HepG2 (cell line): Measurements from ENCODE around the gene SHC1. TPM values are rescaled to one million over a fixed set of nuclear protein-coding genes. Genes with fewer than 3 reads are reported as not detected.
A peak's percentile ranks its signal among the peaks of the same experiment; 100 is the strongest.

ENCODE experiments used
- HMGA1 ChIP-seq: sonication (generic); formaldehyde crosslinking; conservative IDR thresholded peaks from 2 replicates; pipeline ENCODE4 v1.4.0; 2020; ENCODE audit warnings: missing genetic modification reagents
- HOXD1 ChIP-seq: sonication (generic); formaldehyde crosslinking; IDR thresholded peaks from 2 replicates; pipeline ENCODE4 v1.5.0; 2020; ENCODE audit warnings: missing genetic modification reagents
- IRF1 ChIP-seq: sonication (generic); formaldehyde crosslinking; IDR thresholded peaks from 2 replicates; pipeline ENCODE4 v1.4.0; 2020; ENCODE audit warnings: low read depth, mild to moderate bottlenecking, missing genetic modification reagents
- POLR2AphosphoS5 ChIP-seq: IDR thresholded peaks from 2 replicates; pipeline ENCODE4 v1.6.1; 2012; ENCODE audit warnings: low read depth, low read length
- RELA ChIP-seq: sonication (generic); formaldehyde crosslinking; IDR thresholded peaks from 2 replicates; pipeline ENCODE4 v1.4.0; 2020; ENCODE audit warnings: missing genetic modification reagents
- RFXAP ChIP-seq: sonication (generic); formaldehyde crosslinking; IDR thresholded peaks from 2 replicates; pipeline ENCODE4 v1.4.0; 2020; ENCODE audit warnings: missing genetic modification reagents, borderline replicate concordance
- SRSF1 ChIP-seq: fragments of 200-400 bp; formaldehyde crosslinking; optimal IDR thresholded peaks from 2 replicates; pipeline ENCODE3; 2017; ENCODE audit warnings: mild to moderate bottlenecking, low read depth, low read length, moderate library complexity
- SRSF9 ChIP-seq: fragments of 200-400 bp; formaldehyde crosslinking; IDR thresholded peaks from 2 replicates; pipeline ENCODE4 v1.6.1; 2018; ENCODE audit warnings: borderline replicate concordance, mild to moderate bottlenecking, low read depth, low read length; ENCODE audit not compliant: insufficient read depth, poor library complexity, severe bottlenecking
- ZBTB21 ChIP-seq: sonication (generic); formaldehyde crosslinking; IDR thresholded peaks from 2 replicates; pipeline ENCODE4 v1.4.0; 2020; ENCODE audit warnings: missing genetic modification reagents
- ZBTB7B ChIP-seq: sonication (generic); formaldehyde crosslinking; IDR thresholded peaks from 2 replicates; pipeline ENCODE4 v1.4.0; 2020; ENCODE audit warnings: missing genetic modification reagents
- ZC3H13 ChIP-seq: sonication (generic); formaldehyde crosslinking; IDR thresholded peaks from 2 replicates; pipeline ENCODE4 v1.8.1; 2023; ENCODE audit warnings: mild to moderate bottlenecking, missing genetic modification reagents, moderate library complexity
- ZGPAT ChIP-seq: IDR thresholded peaks from 2 replicates; pipeline ENCODE4 v1.6.1; 2016; ENCODE audit warnings: mild to moderate bottlenecking
- ZNF260 ChIP-seq: sonication (generic); formaldehyde crosslinking; IDR thresholded peaks from 2 replicates; pipeline ENCODE4 v1.4.0; 2020; ENCODE audit warnings: missing genetic modification reagents, low read depth, mild to moderate bottlenecking, borderline replicate concordance
- ZNF318 ChIP-seq: sonication (generic); formaldehyde crosslinking; IDR thresholded peaks from 2 replicates; pipeline ENCODE4 v1.4.0; 2020; ENCODE audit warnings: mild to moderate bottlenecking, missing genetic modification reagents
- ZNF367 ChIP-seq: sonication (generic); formaldehyde crosslinking; IDR thresholded peaks from 2 replicates; pipeline ENCODE4 v1.4.0; 2020; ENCODE audit warnings: missing genetic modification reagents, borderline replicate concordance
- ZNF672 ChIP-seq: sonication (generic); formaldehyde crosslinking; IDR thresholded peaks from 2 replicates; pipeline ENCODE4 v1.8.1; 2022; ENCODE audit warnings: missing genetic modification reagents
- polyA plus RNA-seq, 8 experiments: library from polyadenylated mRNA; depleted of rRNA in 3 of 8; stranded (reverse) in 7 of 8; unstranded in 1 of 8; fragments of >200 nt; fragmentation: Illumina TruSeq in 4 of 8; extraction: Trizol in 4 of 8; gene quantifications; 2 replicates each; pipeline versions ENCODE4 v1.2.1 to v1.2.3, GENCODE V29; 2011 to 2016; ENCODE audit warnings: low read depth in 4 of 8, missing spikeins in 1 of 8, mixed read lengths in 1 of 8; ENCODE audit not compliant: insufficient read depth in 1 of 8
- total RNA-seq, 5 experiments: library from RNA; depleted of rRNA; stranded (reverse); fragments of >200 nt; fragmentation: Illumina TruSeq; extraction: Trizol; gene quantifications; 2 replicates each; pipeline ENCODE4 v1.2.3, GENCODE V29; 2016; ENCODE audit warnings: low read depth in 1 of 5

The SHC1 gene
- total and polyA plus RNA-seq, 2 of the 13 experiments (the other 11 are each of a cell fraction or from before 2014, with no cell fraction given): 52.0 to 137 TPM

- TF ChIP-seq ZNF318 (CRISPR knock-in tag) (peak; percentile 80; the same call in 1 of the 2 replicates), ZBTB7B (CRISPR knock-in tag) (peak; percentile 94), RFXAP (peak; percentile 25; the same call in 1 of the 2 replicates), ZBTB21 (CRISPR knock-in tag) (no peak), IRF1 (no peak), ZNF367 (CRISPR knock-in tag) (0 out of 2 replicates have a peak, but pooled peaks have one; percentile 12), ZC3H13 (CRISPR knock-in tag) (peak; percentile 20), HMGA1 (CRISPR knock-in tag) (no peak), HOXD1 (no peak), POLR2AphosphoS5 (peak; percentile 76), SRSF1 (peak; percentile 88), ZNF260 (CRISPR knock-in tag) (no peak), ZGPAT (peak; percentile 93), SRSF9 (no peak), RELA (no peak), ZNF672 (CRISPR knock-in tag) (peak; percentile 17)
Observed at GRCh38 chr1:155000726-155001424, 30.3 kb upstream of the SHC1 start (continued).
